ENCODE results near the gene EIF2S1. TPM values are rescaled to one million over a fixed set of nuclear protein-coding genes. Genes with fewer than 3 reads are reported as not detected.

EIF2S1 gene
- 226 to 344 TPM (median 239 TPM) in 5 replicates for total RNA-seq (2022; extraction: Qiagen RNA extraction)

GRCh38 chr14:67359775-67360469, at the start of gene EIF2S1, which contains the start of gene ATP6V1D:
EIF2S1 (plus strand) TSS chr14:67360328; CDS start chr14:67364768, 4,440 bp downstream.
ATP6V1D (minus strand) TSS chr14:67359804; CDS start chr14:67359698, 106 bp downstream.

GRCh38 chr14:67411820-67412421, 51.8 kb downstream of the EIF2S1 start, which contains the start of gene PLEK2:
PLEK2 (minus strand) TSS chr14:67412165; CDS start chr14:67412059, 106 bp downstream.

Other genes starting within 250 kb of the EIF2S1 start
- 0.07 to 0.14 TPM in 2 of 5 replicates, not detected in the others for gene GARIN2, start 170.9 kb upstream of the EIF2S1 start, total RNA-seq (2022; extraction: Qiagen RNA extraction)
- gene PALS1, start 118.9 kb upstream of the EIF2S1 start, total RNA-seq (2022; extraction: Qiagen RNA extraction), result 13.0 to 19.6 TPM (median 15.2 TPM) in 5 replicates
- gene ATP6V1D, start 524 bp upstream of the EIF2S1 start, total RNA-seq (2022; extraction: Qiagen RNA extraction), result 68.5 to 107 TPM (median 71.9 TPM) in 5 replicates
- gene PLEK2, start 51.8 kb downstream of the EIF2S1 start, total RNA-seq (2022; extraction: Qiagen RNA extraction), result 16.6 to 20.6 TPM (median 19.6 TPM) in 5 replicates
- gene TMEM229B, start 128.4 kb downstream of the EIF2S1 start, total RNA-seq (2022; extraction: Qiagen RNA extraction), result 0.13 to 0.40 TPM (median 0.17 TPM) in 5 replicates
- gene PLEKHH1, start 173.0 kb downstream of the EIF2S1 start, total RNA-seq (2022; extraction: Qiagen RNA extraction), result 3.0 to 3.5 TPM (median 3.2 TPM) in 5 replicates
- gene PIGH, start 239.9 kb downstream of the EIF2S1 start, total RNA-seq (2022; extraction: Qiagen RNA extraction), result 18.3 to 20.6 TPM (median 19.3 TPM) in 5 replicates